GM12878 (cell line): ENCODE data around the gene F7. TPM values are rescaled to one million over a fixed set of nuclear protein-coding genes. Genes with fewer than 3 reads are reported as not detected.
A peak's percentile ranks its signal among the peaks of the same experiment; 100 is the strongest.

Experiments
- ATAC-seq: fragments of 200-7000 bp; cut with Tn5 transposase; 3 replicates; pipeline ENCODE4 v1.9.1; 2020; ENCODE audit warnings: mild to moderate bottlenecking, moderate library complexity
- BruUV-seq: library from RNA; stranded (reverse); fragments of 400-500 nt; replicated peaks from 2 replicates; lab custom pipeline; 2021; lab: Mats Ljungman, UMichigan
- CTCF ChIA-PET: fragments of 300-600 bp; sonication (Branson Sonifier 250); formaldehyde crosslinking; extraction: SDS; loops from one replicate; lab custom pipeline; 2021; ENCODE audit warnings: inconsistent platforms; lab: Yijun Ruan, JAX
- POLR2A ChIA-PET: fragments of 350-600 bp; formaldehyde crosslinking; extraction: SDS; loops from one replicate; lab custom pipeline; 2021; ENCODE audit warnings: inconsistent platforms; lab: Charles Lee
- RAD21 ChIA-PET: fragments of 300-600 bp; sonication (Branson Sonifier 250); formaldehyde crosslinking; loops from one replicate; lab custom pipeline; 2023; ENCODE audit warnings: antibody characterized with exemption; ENCODE audit not compliant: unreplicated experiment; lab: Charles Lee
- SMC1A ChIA-PET: fragments of 300-600 bp; sonication (Branson Sonifier 250); formaldehyde crosslinking; loops from one replicate; lab custom pipeline; 2023; ENCODE audit not compliant: unreplicated experiment, uncharacterized antibody; lab: Charles Lee
- DNase-seq: peaks from one replicate; pipeline ENCODE4 v3.0.0-alpha.2; 2011; ENCODE audit warnings: low read depth, low spot score
- FAIRE-seq: peaks from 3 replicates; lab custom pipeline; 2011; peaks lifted over from hg19 to GRCh38; lab: Jason Lieb, UNC
- H2AFZ ChIP-seq: 2 replicates; pipeline ENCODE4 v1.6.0; 2011; ENCODE audit warnings: low read depth, low read length, control low read depth; ENCODE audit not compliant: control insufficient read depth
- H3K27ac ChIP-seq: 2 replicates; pipeline ENCODE4 v1.5.1; 2011; ENCODE audit warnings: control low read depth; ENCODE audit not compliant: control insufficient read depth, insufficient read depth
- H3K27me3 ChIP-seq, 2 experiments: replicated peaks in 1 of 2; 2 replicates each; pipeline versions ENCODE4 v1.6.0 to v1.6.1; 2011; ENCODE audit warnings: low read length in 1 of 2; ENCODE audit not compliant: control insufficient read depth in 2 of 2, insufficient read depth in 2 of 2
- H3K36me3 ChIP-seq, 2 experiments: 2 replicates each; pipeline ENCODE4 v1.5.1; 2011; ENCODE audit warnings: low read length in 1 of 2; ENCODE audit not compliant: control insufficient read depth in 2 of 2, insufficient read depth in 2 of 2
- H3K4me1 ChIP-seq: 2 replicates; pipeline ENCODE4 v1.6.1; 2011; ENCODE audit warnings: mild to moderate bottlenecking, low read length, moderate library complexity, mixed read lengths; ENCODE audit not compliant: control insufficient read depth, insufficient read depth
- H3K4me2 ChIP-seq: 2 replicates; pipeline ENCODE4 v1.6.0; 2011; ENCODE audit warnings: control low read depth; ENCODE audit not compliant: control insufficient read depth, insufficient read depth
- H3K4me3 ChIP-seq: fragments of 200-600 bp; sonication (generic); 2 replicates; pipeline ENCODE4 v1.5.1; 2016
- H3K79me2 ChIP-seq: 2 replicates; pipeline ENCODE4 v1.6.0; 2011; ENCODE audit warnings: low read length; ENCODE audit not compliant: control insufficient read depth, insufficient read depth
- H3K9ac ChIP-seq: 2 replicates; pipeline ENCODE4 v1.8.0; 2011; ENCODE audit warnings: low read length, control low read depth, mixed read lengths; ENCODE audit not compliant: control insufficient read depth, insufficient read depth
- H3K9me3 ChIP-seq: replicated peaks from 3 replicates; pipeline ENCODE4 v1.5.1; 2011; ENCODE audit warnings: mild to moderate bottlenecking, low read length; ENCODE audit not compliant: control insufficient read depth, insufficient read depth
- H4K20me1 ChIP-seq: 2 replicates; pipeline ENCODE4 v1.6.0; 2011; ENCODE audit not compliant: control insufficient read depth, insufficient read depth
- BCL3 ChIP-seq: IDR thresholded peaks from 2 replicates; pipeline ENCODE4 v1.6.1; 2011; ENCODE audit warnings: borderline replicate concordance, low read depth, mild to moderate bottlenecking, moderate library complexity, low read length; ENCODE audit not compliant: insufficient read depth, poor library complexity, severe bottlenecking
- CUX1 ChIP-seq: IDR thresholded peaks from 2 replicates; pipeline ENCODE4 v1.6.1; 2012; ENCODE audit warnings: improper control_type of control experiment, low read depth, low read length; ENCODE audit not compliant: insufficient replicate concordance
- MEF2B ChIP-seq: fragments of 450-650 bp; IDR thresholded peaks from 2 replicates; pipeline ENCODE4 v1.6.1; 2018; ENCODE audit warnings: mild to moderate bottlenecking, moderate library complexity; ENCODE audit not compliant: partially characterized antibody, poor library complexity, severe bottlenecking
- MYB ChIP-seq: fragments of 150-350 bp; IDR thresholded peaks from 2 replicates; pipeline ENCODE4 v1.6.1; 2014; ENCODE audit warnings: mild to moderate bottlenecking, low read depth, low read length, borderline replicate concordance
- WGBS: methylation state at CpG from one replicate; pipeline ENCODE4 v1.1.6; 2016; ENCODE audit warnings: low lambda C conversion rate; ENCODE audit not compliant: insufficient replicate concordance, insufficient coverage; ENCODE audit errors: missing lambda C conversion rate; 5-methylcytosine and 5-hydroxymethylcytosine counted together
- in situ Hi-C: fragments of 300-500 bp; cut with MboI; formaldehyde crosslinking; loops from 9 replicates; pipeline ENCODE4 v1.14.3; 2018; ENCODE audit warnings: mixed read lengths
- intact Hi-C: fragments of 100-400 bp; cut with micrococcal nuclease; formaldehyde crosslinking; loops from one replicate; pipeline ENCODE4 v1.14.2; 2022; ENCODE audit not compliant: unreplicated experiment
- polyA plus RNA-seq, 11 experiments: library from polyadenylated mRNA; depleted of rRNA in 4 of 11; unstranded in 6 of 11; stranded (reverse) in 5 of 11; fragments of >200 nt; fragmentation: Nextera tagmentation in 4 of 11; fragmentation: Illumina TruSeq in 1 of 11; extraction: Ambion mirVana in 4 of 11; extraction: Trizol in 1 of 11; gene quantifications; 1 replicate in 1 of 11; 2 replicates in 10 of 11; pipeline versions ENCODE4 v1.2.1 to v1.2.3, GENCODE V29; 2011 to 2016; ENCODE audit warnings: inconsistent platforms in 2 of 11, missing spikeins in 2 of 11, low read depth in 1 of 11
- total RNA-seq, 4 experiments: library from RNA; depleted of rRNA in 3 of 4; stranded (reverse); fragments of >200 nt in 3 of 4; fragmentation: Illumina TruSeq in 1 of 4; extraction: Trizol in 1 of 4; gene quantifications; 2 replicates each; pipeline versions ENCODE4 v1.2.1 to v1.2.3, GENCODE V29; 2013 to 2021

The F7 gene
- total and polyA plus RNA-seq, 10 of the 15 experiments (the other 5 are each of a cell fraction or from before 2014, with no cell fraction given), result not detected

GRCh38 chr13:113120300-113121182, 14.9 kb downstream of the F7 start (continued):
- no peak for TF ChIP-seq CUX1
- TF ChIP-seq MYB, result no peak

GRCh38 chr13:113121183-113121927, 15.8 kb downstream of the F7 start:
- RAD21 ChIA-PET, result no interaction called here
- intact Hi-C loops, result loop anchor here (10.0 kb wide), 1 partner anchor 177 kb away; no protein-coding TSS in a partner anchor
- CTCF ChIA-PET, result no interaction called here
- no peak overlapping the region for H2AFZ ChIP-seq
- H3K4me1 ChIP-seq, result no peaks in the 10 kb centered on the region
- no peaks in the 10 kb centered on the region for H3K36me3 ChIP-seq
- no peak for ATAC-seq
- no peak overlapping the region for H3K4me3 ChIP-seq
- no peaks in the 10 kb centered on the region for H3K79me2 ChIP-seq
- FAIRE-seq, result no peak
- TF ChIP-seq MEF2B, result no peak
- peak; percentile 60 for TF ChIP-seq BCL3
- no peaks in the 10 kb centered on the region for H3K9me3 ChIP-seq
- no peak for DNase-seq
- SMC1A ChIA-PET, result no interaction called here
- no peak overlapping the region for H3K27ac ChIP-seq
- H4K20me1 ChIP-seq, result no peaks in the 10 kb centered on the region
- no peak overlapping the region for H3K4me2 ChIP-seq
- 43% methylated on average over 23 of the region's 24 CpGs for WGBS
- H3K9ac ChIP-seq, result no peak overlapping the region
- no peaks in the 10 kb centered on the region for H3K27me3 ChIP-seq
- no TSS peak for BruUV-seq
- in situ Hi-C loops, result no loop called here
- POLR2A ChIA-PET, result no interaction called here
